Fibroblast of peridontal ligament (primary cell): Measurements from ENCODE around the gene ADD3.

ENCODE experiments used
- DNase-seq: peaks from one replicate; pipeline ENCODE4 v3.0.0-alpha.2; 2010; ENCODE audit errors: extremely low read depth

ADD3 gene

GRCh38 chr10:110067960-110068770 is 60.4 kb downstream of the ADD3 start:
- DNase-seq = peak; percentile 45

GRCh38 chr10:110068780-110069179 is 61.0 kb downstream of the ADD3 start:
- no peak for DNase-seq

- DNase-seq = peak; percentile 41
Observed at GRCh38 chr10:110069502-110069982, 61.8 kb downstream of the ADD3 start.

GRCh38 chr10:110073896-110074295 is 66.1 kb downstream of the ADD3 start:
- no peak for DNase-seq

- DNase-seq = peak; percentile 29
Observed at GRCh38 chr10:110074298-110074697, 66.5 kb downstream of the ADD3 start.

- DNase-seq = peak; percentile 97
Observed at GRCh38 chr10:110074758-110075671, 67.2 kb downstream of the ADD3 start.

- no peak for DNase-seq
Observed at GRCh38 chr10:110075686-110076085, 67.9 kb downstream of the ADD3 start.

GRCh38 chr10:110076559-110077318 is 69.0 kb downstream of the ADD3 start:
- DNase-seq = peak; percentile 97

- no peak for DNase-seq
Observed at GRCh38 chr10:110077436-110078130, 69.8 kb downstream of the ADD3 start.

- DNase-seq = no peak
Observed at GRCh38 chr10:110078317-110078716, 70.5 kb downstream of the ADD3 start.

- no peak for DNase-seq
Observed at GRCh38 chr10:110081911-110082310, 74.1 kb downstream of the ADD3 start.

GRCh38 chr10:110083884-110084283 is 76.1 kb downstream of the ADD3 start:
- DNase-seq = peak; percentile 57

GRCh38 chr10:110087682-110088081 is 79.9 kb downstream of the ADD3 start:
- DNase-seq = no peak

GRCh38 chr10:110088367-110089104 is 80.8 kb downstream of the ADD3 start:
- no peak for DNase-seq

GRCh38 chr10:110091830-110092229 is 84.0 kb downstream of the ADD3 start:
- no peak for DNase-seq

GRCh38 chr10:110093722-110094121 is 85.9 kb downstream of the ADD3 start:
- DNase-seq = no peak

- DNase-seq = peak; percentile 46
Observed at GRCh38 chr10:110094786-110095185, 87.0 kb downstream of the ADD3 start.

- DNase-seq = no peak
Observed at GRCh38 chr10:110101464-110102144, 93.8 kb downstream of the ADD3 start.

GRCh38 chr10:110103921-110104461 is 96.2 kb downstream of the ADD3 start:
- peak; percentile 45 for DNase-seq

- DNase-seq = no peak
Observed at GRCh38 chr10:110105873-110106272, 98.1 kb downstream of the ADD3 start.
